HG03039 (cell line): ENCODE data around the gene LGI4.
"Not testable (repeated sequence)": the region's sequence is repeated elsewhere in the genome, so short reads cannot be mapped to it uniquely, and the experiment has no call there.

Experiments
- ATAC-seq: cut with Tn5 transposase; IDR thresholded peaks from one replicate; pipeline ENCODE4 v1.9.1; 2021; ENCODE audit warnings: mild to moderate bottlenecking, moderate library complexity; ENCODE audit not compliant: unreplicated experiment

LGI4 gene

DNA sequence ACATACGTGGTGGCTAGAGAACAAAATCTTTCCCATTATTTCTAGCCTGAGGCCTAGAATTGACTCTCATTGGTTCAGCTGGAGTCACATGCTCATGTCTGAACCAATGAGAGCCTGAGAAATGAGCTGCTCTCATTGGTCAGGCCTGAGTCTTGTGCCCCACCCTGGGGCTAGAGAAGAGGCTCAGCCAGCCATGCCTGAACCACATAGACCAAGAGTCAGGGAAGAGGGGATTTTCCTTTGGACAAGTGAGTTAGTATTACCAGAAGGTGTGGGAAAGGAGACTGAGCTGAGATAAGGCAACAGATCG, 26.5 kb upstream of the LGI4 start:
- no peak for ATAC-seq

DNA sequence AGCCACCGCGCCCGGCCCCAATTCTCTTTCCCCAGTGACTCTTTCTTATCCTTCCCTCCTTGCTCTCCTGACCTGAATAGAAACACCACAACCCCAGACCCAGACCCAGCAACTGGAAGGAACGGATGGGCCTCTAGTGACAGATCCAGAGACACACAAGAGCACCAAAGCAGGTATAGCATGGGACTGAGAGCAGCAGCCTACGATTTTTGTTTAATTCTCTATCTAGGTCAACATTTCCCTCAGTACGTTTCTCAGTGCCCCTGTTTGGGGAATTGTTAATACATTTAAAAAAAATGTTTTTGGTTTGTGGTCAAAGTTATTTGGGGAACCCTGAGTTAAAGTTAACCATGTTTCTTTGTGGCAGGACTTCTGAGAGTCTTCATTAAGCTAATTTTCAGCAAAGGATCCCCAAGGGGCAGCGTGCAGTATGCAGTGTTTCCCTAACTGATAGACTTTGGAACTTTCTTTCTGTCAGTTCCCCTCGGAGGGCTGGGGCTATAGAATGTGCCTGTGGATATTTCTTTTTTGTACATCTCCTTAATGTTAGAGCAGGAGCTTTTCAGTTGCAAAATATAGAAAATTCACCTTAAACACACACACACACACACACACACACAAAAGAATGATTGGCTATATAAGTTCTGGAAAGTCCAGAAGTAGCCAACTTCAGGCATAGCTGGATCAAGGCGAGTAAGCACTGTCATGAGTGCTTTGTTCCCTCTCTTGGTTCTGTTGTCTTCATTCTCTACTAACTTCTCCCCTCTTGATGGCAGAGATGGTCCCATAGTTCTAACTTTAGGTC, 26.0 kb upstream of the LGI4 start:
- no peak for ATAC-seq

DNA sequence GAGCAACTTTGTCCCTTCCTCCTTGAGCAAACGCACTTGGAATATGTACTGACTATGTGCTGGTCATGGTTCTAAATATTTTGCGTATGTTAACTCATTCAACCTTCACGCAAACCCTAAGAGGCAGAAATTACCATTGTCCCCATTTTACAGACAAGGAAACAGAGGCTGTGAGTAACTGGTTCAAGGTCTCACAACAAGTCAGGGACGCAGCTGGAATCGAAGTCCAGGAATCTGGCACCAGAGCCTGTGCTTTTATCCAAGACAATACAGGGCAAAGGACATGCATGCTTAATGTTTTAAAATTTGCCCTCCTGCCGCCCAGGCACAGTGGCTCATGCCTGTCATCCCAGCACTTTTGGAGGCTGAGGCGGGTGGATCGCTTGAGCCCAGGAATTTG, 24.7 kb upstream of the LGI4 start:
- ATAC-seq = no peak

DNA sequence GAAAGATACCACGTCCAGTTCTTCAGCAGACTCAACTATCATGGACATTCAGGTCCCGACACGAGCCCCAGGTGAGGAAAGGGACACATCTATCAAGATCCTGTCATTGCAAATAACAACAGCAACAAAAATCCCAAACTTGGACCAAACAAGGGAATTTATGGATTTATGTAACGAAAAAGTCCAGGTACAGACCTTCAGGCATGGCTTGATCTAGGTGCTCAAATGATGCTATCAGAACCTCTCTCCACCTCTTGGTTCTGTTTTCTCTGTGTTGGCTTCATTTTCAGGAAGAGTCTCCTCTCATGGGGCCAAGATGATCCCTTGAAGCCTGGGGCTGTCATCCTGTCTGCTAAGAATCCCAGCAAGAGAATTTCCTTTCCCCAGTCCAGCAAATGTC, 22.6 kb upstream of the LGI4 start:
- ATAC-seq = no peak

DNA sequence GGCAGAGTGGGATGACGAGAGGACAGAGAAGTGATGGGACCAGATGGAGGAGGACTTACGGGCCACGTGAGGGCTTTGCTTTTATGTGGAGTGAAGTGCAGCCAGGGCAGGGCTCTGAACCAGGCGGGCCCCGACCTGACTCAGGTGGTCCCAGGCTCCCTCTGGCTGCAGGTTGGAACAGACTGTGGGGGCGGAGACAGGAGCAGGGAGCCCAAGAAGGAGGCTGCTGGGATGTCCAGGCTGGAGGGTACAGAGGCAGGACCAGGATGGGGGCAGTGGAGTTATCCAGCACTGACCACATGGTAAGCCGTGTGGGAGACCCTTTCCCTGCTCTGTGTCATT, 21.8 kb upstream of the LGI4 start:
- ATAC-seq = no peak

DNA sequence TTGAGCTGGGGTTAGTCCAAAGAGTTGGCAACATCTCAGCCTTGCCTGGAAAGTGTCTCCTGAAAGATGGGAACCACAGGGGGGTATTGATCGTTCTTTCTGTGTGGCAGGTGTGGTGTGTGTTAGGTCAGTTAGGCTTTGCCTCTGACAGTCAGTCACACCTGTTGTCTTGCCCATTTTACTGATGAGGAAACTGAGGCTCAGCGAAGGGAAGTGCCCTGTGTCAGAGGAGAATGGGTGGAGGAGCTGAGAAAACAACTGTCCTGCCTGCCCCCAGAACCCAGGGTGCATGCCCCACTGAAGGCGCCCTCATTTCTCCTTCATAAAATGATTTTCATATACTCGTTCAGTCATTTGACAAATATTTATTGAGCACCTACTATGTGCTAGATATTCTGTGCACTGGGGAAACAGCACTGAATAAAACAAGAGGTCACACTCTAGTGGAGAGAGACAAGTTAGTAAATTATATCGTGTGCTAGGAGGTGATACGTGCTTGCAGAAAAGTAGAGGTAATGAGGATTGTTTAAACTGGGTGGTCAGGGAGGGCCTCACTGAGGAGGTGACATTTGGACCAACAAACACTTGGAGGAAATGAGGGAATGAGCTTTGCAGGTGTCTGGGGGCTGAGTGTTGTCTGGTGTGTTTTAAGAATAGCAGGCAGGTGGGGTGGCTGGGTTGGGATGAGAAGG, 21.3 kb upstream of the LGI4 start:
- ATAC-seq = no peak

DNA sequence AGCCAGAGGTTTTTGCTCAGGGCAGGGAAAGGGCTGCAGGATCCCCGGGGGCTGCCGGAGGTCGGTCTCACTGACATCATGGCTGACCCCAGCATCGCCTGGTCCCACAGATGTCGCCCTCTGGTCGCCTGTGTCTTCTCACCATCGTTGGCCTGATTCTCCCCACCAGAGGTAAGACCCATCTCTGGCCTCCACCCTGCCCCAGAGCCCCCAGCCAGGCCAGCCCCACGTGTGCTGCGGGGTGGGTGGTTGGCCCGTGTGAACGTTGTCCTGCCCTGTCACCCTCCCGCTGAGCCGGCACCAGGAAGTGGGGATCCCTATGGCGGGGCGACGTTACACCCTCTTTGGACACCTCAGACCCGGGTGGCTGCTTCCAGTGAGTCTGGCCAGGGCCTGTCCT, 20.6 kb upstream of the LGI4 start:
- ATAC-seq = no peak

DNA sequence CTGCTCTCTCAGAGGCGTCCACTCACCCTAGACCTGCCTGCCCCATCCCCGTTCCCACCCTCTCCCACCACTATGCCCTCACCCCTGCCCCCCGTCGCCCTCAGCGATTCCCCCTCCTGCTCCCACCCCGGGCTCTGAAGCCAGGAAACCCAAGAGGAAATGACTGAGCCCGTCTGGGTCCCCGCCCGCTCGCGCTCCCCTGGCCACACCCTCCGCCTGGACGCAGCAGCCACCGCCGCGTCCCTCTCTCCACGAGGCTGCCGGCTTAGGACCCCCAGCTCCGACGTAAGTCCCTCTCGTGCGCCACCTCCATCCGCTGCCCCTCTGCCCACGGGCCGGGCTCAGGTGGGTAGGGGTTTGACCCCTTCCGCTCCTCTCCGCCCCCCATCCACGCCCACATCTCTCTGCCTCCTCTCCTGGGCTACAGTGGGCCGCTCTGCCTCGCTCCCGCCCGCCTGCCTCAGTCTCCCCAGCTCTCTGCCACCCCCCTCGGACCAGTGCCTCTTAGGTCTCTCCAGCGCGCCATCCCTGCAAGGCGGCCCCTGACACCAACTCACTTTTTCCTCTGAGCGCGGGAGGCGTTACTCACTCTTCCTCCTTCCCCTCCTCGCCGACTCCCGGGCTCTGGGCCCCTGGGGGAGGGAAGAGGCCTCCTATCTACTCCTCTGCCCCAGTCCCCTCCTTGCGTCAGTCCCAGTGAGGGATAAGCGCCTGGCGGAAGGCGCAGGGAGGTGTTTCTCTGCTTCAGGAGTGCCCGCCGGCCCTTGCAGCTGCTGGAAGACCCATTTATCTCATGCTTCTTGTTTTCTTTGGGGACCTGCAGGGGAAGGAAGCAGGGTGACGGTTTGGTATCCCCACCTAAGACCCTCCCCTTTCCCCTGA, 19.9 kb upstream of the LGI4 start, which contains the start of gene FXYD5:
FXYD5 (plus strand) TSS at position 211 of the 882 bp plus-strand sequence. CDS start 816 bp downstream, outside the sequence.
- no peak for ATAC-seq

DNA sequence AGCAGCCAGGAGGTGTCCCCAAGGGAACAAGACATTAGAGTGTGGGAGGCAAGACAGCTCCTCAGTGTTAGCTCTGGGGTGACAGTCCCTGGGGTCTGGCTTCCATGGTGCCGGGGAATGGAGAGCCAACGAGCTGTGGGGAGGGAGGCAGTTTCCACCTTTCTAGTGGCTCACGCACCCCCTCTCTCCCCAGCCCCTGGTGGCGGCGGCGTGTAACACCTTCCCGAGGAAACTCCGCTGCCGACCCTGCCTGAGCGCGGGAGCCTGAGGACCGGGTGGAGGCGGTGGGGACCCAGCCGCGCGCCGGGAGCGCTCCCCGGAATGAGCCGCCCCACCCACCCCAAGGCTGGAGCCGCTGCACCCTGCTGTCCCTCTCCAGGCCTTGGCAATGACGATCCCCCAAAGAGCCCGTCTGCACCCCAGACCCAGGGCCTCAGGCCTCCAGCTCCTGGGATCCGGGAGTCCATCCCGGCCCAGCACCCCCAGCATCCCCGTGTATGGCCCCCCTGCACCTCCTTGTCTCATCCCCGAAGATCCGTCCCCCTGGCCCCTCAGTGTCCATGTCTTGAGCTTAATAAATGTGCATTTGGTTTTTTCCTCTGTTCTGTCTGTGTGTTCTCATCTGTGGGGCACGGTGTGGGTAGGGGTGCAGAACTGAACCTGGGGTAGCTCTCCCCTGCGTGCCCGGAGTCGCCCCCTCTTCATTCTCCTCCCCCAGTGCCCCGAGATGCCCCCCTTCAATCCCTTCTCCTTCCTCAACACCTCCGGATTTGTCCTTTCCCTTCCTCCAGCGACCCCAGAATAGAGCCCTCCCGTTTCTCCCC, 19.1 kb upstream of the LGI4 start:
- no peak for ATAC-seq

DNA sequence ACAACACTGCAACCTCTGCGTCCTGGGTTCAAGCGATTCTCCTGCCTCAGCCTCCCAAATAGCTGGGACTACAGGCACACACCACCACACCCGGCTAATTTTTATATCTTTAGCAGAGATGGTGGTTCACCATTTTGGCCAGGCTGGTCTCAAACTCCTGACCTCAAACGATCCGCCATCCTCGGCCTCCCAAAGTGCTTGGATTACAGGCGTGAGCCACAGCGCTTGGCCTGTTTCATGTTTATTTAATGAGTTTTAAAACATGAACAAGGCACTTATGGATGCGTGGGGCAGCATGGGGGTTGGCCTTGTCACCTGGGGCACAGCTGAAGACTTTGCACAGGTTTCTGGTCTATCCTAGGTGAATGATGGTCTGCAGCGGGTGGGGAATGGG, 18.3 kb upstream of the LGI4 start:
- not testable (repeated sequence) for ATAC-seq

DNA sequence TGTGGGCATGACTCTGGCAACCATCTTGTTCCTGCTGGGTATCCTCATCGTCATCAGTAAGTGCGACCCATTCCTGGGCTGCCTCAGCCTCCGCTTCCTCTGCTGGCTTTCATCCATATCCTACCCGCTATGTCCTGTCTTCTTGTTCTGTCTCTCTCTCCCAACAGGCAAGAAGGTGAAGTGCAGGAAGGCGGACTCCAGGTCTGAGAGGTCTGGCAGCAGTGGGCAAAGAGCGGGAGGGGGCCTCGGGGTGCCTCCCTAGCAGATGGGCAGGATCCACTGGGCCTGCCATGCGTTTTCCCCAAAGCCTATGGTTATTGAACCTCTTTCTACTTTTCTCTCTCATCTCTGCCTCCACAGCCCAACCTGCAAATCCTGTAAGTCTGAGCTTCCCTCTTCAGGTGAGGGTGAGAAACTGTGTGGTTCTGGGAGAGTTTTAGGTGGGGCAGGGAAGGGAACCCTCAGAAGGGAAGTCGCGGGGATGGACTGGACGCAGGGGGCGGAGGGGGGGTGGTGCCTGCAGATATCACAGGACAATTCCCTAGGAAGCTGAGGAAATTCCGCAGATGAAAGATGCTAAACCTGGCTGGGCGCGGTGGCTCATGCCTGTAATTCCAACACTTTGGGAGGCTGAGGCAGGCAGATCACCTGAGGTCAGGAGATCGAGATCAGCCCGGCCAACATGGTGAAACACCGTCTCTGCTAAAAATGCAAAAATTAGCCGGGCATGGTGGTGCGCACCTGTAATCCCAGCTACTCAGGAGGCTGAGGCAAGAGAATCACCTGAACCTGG, 16.6 kb upstream of the LGI4 start:
- no peak for ATAC-seq

DNA sequence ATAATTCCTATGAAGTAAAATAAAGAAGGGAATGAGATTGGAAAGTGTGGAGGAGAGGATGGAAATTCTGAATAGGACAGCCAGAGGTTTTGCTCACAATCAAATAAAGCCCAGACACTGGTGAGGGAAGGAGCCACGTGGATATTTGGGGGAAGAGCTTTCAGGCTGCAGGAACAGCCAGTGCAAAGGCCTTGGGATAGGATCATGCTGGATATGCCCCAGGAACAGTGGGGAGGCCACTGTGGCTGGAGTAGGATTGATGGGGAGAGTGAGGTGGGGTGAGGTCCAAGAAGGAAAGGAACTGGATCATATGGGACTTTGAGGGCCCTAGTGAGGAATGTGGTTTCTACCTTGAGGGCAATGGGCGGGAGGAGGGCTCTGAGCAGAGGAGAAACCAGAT, 15.6 kb upstream of the LGI4 start:
- ATAC-seq = no peak

DNA sequence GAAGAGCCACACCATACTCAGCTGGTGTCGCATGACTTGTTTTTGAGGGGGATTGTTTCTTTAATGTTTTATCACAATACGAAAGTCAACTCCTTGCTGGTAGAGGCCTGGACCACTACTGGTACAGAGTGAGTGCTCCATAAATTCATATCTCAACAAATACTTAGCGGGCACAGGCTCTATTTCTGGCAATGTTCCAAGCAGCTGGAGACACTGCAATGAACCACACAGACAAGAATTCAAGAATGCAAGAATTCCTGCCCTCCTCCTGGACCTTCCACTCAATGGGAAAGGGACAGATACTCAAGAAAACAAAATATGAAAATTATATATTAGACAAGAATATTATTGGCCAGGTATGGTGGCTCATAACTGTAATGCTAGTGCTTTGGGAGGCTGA, 14.6 kb upstream of the LGI4 start:
- no peak for ATAC-seq

DNA sequence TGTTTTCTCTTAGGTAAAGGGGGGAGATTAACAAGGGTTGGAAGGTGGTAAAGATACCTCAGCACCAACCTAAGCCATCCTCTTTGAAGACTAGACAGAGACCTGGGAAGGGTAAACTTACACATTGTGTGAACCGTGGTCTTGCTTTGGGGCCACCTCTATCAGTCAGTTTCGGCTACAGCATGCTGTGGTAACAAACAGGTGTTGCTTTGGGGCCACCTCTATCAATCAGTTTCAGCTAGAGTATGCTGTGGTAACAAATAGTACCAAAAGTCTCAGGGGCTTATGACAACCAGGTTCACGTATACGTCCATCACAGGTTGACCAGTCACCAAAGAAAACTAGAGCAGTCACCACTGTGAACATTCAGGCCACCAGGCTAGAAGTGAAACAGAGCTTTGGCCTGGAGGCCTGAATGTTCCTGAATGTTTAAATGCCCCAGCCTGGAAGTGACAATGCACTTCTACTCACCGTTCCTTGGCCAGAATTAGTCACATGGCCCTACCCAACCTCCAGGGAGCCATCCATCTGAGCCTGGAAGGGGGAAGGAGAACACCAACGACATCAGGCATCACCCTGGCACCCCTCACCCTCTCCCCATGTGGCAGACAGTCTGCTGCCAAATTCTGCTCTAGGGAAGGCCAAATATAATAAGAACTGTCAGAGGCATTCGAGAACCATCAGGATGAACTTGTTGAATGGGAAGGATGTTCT, 12.0 kb upstream of the LGI4 start:
- ATAC-seq = no peak

DNA sequence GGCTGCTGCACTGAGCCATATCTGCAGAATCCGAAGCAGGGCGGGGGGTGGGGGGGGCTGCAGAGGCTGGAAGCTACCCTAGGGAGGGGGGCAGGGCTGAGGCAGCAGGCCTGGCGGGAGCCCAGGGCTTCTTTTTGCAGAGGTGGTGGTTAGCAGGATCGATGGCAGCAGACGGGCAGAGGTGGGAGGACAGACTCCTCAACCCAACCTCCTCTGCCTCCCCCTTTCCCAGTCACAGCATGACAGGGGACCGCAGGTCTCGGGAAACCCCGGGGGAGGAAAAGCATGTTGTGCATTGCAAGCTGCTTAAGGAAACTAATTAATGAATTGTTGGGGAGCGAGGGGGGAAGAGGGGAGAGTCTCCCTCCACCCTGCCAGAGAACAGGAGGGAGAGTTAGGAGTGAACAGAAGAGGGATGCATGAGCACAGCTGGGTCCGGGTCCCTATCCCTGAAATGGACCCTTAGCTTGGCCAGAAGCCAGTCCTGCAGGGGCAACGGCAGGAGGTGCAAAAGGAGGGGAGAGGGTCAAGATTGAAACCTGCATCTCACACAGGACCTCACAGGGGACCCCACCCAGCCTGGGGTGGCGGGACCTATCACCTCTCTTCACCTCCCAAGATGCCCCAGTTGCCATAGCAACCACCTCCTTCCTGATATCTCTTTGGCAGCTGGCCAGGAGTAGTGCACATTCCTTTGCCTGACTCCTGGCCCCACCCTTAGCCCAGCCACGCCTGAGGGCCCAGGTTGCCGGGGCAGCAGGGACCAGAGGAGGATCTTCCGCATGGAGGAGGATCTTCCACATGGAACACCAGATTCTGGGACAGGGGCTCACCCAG, 10.0 kb upstream of the LGI4 start:
- no peak for ATAC-seq

DNA sequence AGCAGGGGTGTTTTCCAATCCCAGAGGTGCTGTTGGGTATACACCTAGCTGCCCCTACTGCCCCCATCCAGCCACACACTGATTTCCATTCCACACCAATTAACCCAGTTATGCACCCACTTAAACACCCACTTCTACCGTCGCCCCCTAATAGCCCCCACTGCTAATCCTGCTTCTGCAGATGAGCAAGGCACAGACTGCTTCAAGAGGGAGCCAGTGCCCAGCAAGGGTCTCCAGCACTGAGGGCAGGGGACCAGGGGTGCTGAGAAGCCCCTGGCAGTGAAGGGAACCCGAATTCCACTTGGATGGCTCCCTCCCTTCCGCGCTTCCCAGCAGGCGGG, 9.4 kb upstream of the LGI4 start:
- ATAC-seq = no peak

DNA sequence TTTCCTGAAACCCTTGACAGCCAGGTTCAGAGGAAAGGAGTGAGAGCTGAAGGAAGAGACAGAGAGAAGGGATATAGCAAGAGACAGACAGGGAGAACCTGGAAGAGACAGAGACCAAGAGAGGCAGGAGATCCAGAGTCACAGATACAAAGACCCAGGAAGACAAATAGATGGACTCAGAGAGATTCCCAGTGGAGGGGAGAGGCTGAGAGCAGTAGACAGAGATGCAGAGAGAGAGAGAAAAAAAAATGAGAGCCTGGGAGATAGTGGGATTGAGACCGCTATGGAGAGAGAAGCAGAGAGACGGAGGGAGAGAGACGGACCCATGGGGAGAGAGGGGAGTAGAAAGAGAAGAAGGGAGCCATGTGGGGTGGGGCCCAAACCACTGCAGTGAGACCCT, 9.0 kb upstream of the LGI4 start:
- no peak for ATAC-seq

DNA sequence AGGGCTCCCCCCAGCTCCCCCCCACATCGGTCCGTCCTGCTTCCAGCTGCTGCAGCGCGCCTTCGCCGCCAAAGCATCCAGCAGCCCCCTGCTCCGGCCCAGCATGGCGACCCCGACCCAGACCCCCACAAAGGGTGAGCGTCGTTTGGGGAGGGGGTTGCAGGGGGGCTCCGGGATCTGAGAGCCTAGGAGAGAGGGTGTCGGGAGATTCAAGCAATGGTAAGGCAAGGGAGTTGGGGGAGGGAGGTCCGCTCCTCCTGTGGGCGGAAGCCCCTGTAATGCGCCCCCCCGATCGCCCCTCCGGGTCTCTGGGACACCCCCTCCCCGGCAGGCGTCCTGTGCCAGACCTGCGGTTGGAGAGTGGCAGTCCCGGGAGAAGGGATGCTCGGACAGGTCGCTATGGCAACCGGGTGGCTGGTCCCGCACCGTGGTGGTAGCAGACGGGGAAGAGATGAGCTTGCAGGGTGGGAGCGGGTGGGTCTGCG, 8.4 kb upstream of the LGI4 start, which contains the start of gene FXYD7:
FXYD7 (plus strand) TSS at position 25 of the 485 bp plus-strand sequence; CDS start at position 104, 79 bp downstream.
- no peak for ATAC-seq
